Hepatocyte (in vitro differentiated cells): ENCODE results near the gene ESPNL. TPM values are rescaled to one million over a fixed set of nuclear protein-coding genes. Genes with fewer than 3 reads are reported as not detected.

Source experiments
- DNase-seq: peaks from one replicate; pipeline ENCODE4 v3.0.0-alpha.2; 2016; ENCODE audit warnings: low spot score
- H2AFZ ChIP-seq: fragments of 200-600 bp; sonication (generic); 2 replicates; pipeline ENCODE4 v1.6.0; 2016; ENCODE audit warnings: antibody characterized with exemption, mild to moderate bottlenecking
- H3K27ac ChIP-seq: fragments of 200-600 bp; sonication (generic); 2 replicates; pipeline ENCODE4 v1.5.1; 2016; ENCODE audit warnings: mild to moderate bottlenecking
- H3K27me3 ChIP-seq: fragments of 200-600 bp; sonication (generic); 2 replicates; pipeline ENCODE4 v1.6.1; 2016
- H3K36me3 ChIP-seq: fragments of 200-600 bp; sonication (generic); replicated peaks from 2 replicates; pipeline ENCODE4 v1.5.1; 2016; ENCODE audit warnings: low read depth; ENCODE audit not compliant: insufficient read depth
- H3K4me1 ChIP-seq: fragments of 200-600 bp; sonication (generic); 2 replicates; pipeline ENCODE4 v1.5.1; 2016; ENCODE audit warnings: mild to moderate bottlenecking, moderate library complexity; ENCODE audit not compliant: insufficient read depth
- H3K4me2 ChIP-seq: fragments of 200-600 bp; sonication (generic); 2 replicates; pipeline ENCODE4 v1.6.0; 2016
- H3K4me3 ChIP-seq: fragments of 200-600 bp; sonication (generic); 2 replicates; pipeline ENCODE4 v1.5.1; 2016; ENCODE audit warnings: mild to moderate bottlenecking
- H3K79me2 ChIP-seq: fragments of 200-600 bp; sonication (generic); 2 replicates; pipeline ENCODE4 v1.6.0; 2017; ENCODE audit warnings: mild to moderate bottlenecking
- H3K9me2 ChIP-seq: fragments of 200-600 bp; sonication (generic); replicated peaks from 2 replicates; pipeline ENCODE4 v1.6.0; 2017; ENCODE audit warnings: mild to moderate bottlenecking; ENCODE audit not compliant: insufficient read depth
- H3K9me3 ChIP-seq: fragments of 200-600 bp; sonication (generic); 2 replicates; pipeline ENCODE4 v1.5.1; 2016; ENCODE audit warnings: low read depth, mild to moderate bottlenecking
- H4K20me1 ChIP-seq: fragments of 200-600 bp; sonication (generic); 2 replicates; pipeline ENCODE4 v1.6.0; 2016; ENCODE audit warnings: mild to moderate bottlenecking; ENCODE audit not compliant: insufficient read depth, poor library complexity, severe bottlenecking
- EZH2 ChIP-seq: fragments of 200-600 bp; sonication (generic); IDR thresholded peaks from 2 replicates; pipeline ENCODE4 v1.6.1; 2016; ENCODE audit warnings: antibody characterized with exemption, mild to moderate bottlenecking, borderline replicate concordance
- EZH2phosphoT487 ChIP-seq: fragments of 200-600 bp; sonication (generic); IDR thresholded peaks from one replicate; pipeline ENCODE4 v1.6.1; 2018; ENCODE audit warnings: antibody characterized with exemption, mild to moderate bottlenecking, low read depth, moderate library complexity; ENCODE audit not compliant: unreplicated experiment, severe bottlenecking
- WGBS: methylation state at CpG from one replicate; pipeline ENCODE4 v1.1.6; 2016; ENCODE audit warnings: low lambda C conversion rate; ENCODE audit errors: missing lambda C conversion rate; 5-methylcytosine and 5-hydroxymethylcytosine counted together
- polyA plus RNA-seq: library from polyadenylated mRNA; unstranded; fragments of >200 nt; fragmentation: Nextera tagmentation; extraction: Ambion mirVana; gene quantifications from 2 replicates; pipeline ENCODE4 v1.2.1, GENCODE V29; 2016
- total RNA-seq: library from RNA; depleted of rRNA; stranded (reverse); fragments of >200 nt; gene quantifications from 2 replicates; pipeline ENCODE4 v1.2.3, GENCODE V29; 2014
- TF ChIP-seq, protein P1 (sequence below): fragments of 200-600 bp; sonication (generic); IDR thresholded peaks from 2 replicates; pipeline ENCODE4 v1.5.1; 2016; ENCODE audit warnings: antibody characterized with exemption, mild to moderate bottlenecking; ENCODE audit not compliant: poor library complexity

The ESPNL gene
- total and polyA plus RNA-seq, 2 experiments from 2014 or later, result 0.27 to 0.62 TPM

DNA sequence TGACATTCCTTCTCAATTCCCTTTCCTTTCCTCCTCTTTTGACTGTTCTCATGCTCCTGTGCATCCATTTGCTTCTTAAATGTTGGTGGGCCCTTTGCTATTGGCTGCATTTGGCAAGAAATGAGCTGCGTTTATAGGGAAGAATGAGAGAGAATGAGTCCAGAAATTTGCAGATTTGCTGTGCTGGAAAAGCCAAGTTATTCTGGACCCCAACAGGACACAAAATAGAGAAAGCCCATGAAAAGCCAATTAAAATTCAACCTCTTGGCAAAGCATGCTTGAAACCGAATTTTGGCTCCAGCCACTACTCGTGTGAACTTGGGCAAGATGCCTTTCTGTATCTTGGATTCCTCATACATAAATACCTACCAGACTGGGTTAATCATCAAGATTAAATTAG lies 40.6 kb upstream of the ESPNL start:
- H3K9me2 ChIP-seq, result no peaks in the 10 kb centered on the region
- H2AFZ ChIP-seq, result no peak overlapping the region
- peak overlapping the region; percentile 87 for H3K4me2 ChIP-seq
- DNase-seq, result no peak
- H3K27me3 ChIP-seq, result no peaks in the 10 kb centered on the region
- H3K9me3 ChIP-seq, result no peaks in the 10 kb centered on the region
- TF ChIP-seq EZH2 (no peak), EZH2phosphoT487 (no peak)
- TF ChIP-seq, protein P1, sequence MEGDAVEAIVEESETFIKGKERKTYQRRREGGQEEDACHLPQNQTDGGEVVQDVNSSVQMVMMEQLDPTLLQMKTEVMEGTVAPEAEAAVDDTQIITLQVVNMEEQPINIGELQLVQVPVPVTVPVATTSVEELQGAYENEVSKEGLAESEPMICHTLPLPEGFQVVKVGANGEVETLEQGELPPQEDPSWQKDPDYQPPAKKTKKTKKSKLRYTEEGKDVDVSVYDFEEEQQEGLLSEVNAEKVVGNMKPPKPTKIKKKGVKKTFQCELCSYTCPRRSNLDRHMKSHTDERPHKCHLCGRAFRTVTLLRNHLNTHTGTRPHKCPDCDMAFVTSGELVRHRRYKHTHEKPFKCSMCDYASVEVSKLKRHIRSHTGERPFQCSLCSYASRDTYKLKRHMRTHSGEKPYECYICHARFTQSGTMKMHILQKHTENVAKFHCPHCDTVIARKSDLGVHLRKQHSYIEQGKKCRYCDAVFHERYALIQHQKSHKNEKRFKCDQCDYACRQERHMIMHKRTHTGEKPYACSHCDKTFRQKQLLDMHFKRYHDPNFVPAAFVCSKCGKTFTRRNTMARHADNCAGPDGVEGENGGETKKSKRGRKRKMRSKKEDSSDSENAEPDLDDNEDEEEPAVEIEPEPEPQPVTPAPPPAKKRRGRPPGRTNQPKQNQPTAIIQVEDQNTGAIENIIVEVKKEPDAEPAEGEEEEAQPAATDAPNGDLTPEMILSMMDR, result no peak
- H3K79me2 ChIP-seq, result peaks cover 15% of the 10 kb centered on the region
- H3K4me3 ChIP-seq, result no peak overlapping the region
- no peaks in the 10 kb centered on the region for H3K36me3 ChIP-seq
- 99% methylated on average over 3 of the region's 3 CpGs for WGBS
- peaks cover 19% of the 10 kb centered on the region for H3K4me1 ChIP-seq
- H4K20me1 ChIP-seq, result no peaks in the 10 kb centered on the region
- H3K27ac ChIP-seq, result peak overlapping the region; percentile 94

DNA sequence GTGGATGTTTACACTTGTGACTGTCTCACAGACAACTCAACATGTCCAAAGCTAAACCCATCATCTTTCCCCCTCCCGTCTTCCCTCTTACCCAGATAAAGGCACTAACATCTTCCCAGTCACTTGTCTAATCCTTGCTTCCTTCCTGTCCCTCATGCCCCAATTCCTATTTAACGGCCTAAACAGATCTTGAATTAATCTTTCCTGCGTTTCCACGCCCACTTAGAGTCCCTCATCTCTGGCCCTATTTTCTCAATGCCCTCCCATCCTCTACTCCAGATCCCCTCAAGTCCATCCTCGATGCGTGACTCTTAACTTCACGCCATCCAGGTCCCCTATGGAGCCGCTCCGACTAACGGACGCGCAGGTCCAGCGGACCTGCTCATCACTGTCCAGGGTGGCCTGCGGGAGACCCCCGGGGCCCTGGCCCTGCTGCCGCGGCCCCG lies 40.0 kb upstream of the ESPNL start:
- TF ChIP-seq EZH2 (no peak), EZH2phosphoT487 (no peak)
- TF ChIP-seq, protein P1, result no peak
- H3K79me2 ChIP-seq, result peaks cover 15% of the 10 kb centered on the region
- no peaks in the 10 kb centered on the region for H3K27me3 ChIP-seq
- no peak for DNase-seq
- no peaks in the 10 kb centered on the region for H3K36me3 ChIP-seq
- peak overlapping the region; percentile 94 for H3K27ac ChIP-seq
- WGBS, result under 1% methylated on average over 18 of the region's 18 CpGs
- H3K4me3 ChIP-seq, result peak overlapping the region; percentile 49
- no peaks in the 10 kb centered on the region for H4K20me1 ChIP-seq
- peak overlapping the region; percentile 87 for H3K4me2 ChIP-seq
- H3K4me1 ChIP-seq, result peaks cover 25% of the 10 kb centered on the region
- H3K9me3 ChIP-seq, result no peaks in the 10 kb centered on the region
- H2AFZ ChIP-seq, result peak overlapping the region; percentile 85
- H3K9me2 ChIP-seq, result no peaks in the 10 kb centered on the region

DNA sequence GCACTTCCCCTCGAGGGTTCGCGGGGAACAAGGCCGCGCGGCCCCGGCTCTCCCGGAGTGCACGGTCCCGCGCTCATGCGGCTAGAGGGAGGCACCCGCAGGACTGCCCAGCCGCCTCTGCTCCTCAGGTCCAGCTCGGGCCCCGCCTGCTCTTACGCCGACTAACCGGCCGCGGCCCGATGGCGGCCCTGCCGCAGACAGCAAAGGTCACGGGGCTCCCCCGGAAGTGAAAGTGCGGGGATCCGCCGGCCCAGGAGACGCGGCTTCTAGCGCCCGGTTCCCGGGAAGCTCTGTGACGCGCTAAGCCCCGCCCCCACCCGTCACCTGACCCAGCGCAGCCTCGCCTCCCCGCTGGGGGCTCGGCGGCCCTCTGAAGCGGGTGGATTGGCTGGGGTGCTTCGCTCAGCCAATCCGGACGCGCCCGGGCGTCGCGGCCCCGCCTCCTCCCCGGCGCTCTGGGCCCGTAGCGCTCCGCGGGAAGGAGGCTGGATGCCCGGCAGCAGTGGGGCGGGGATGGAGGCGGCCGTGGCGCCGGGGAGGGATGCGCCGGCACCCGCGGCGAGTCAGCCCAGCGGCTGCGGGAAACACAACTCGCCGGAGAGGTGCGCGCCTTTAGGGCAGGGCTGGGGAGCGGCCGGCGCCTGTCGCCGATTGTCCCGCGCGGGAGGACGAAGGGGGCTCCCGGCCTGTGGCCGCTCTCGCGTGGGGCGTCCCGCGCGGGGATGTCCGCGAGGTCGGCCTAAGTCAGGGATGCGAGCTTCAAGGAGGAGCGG lies 39.4 kb upstream of the ESPNL start, which contains the start of gene SCLY:
SCLY (plus strand) TSS at position 460 of the 773 bp plus-strand sequence; CDS start at position 514, 54 bp downstream.
- peak; percentile 99 for DNase-seq
- Histone ChIP-seq H3K36me3 (no peaks in the 10 kb centered on the region), H4K20me1 (no peaks in the 10 kb centered on the region), H3K27me3 (no peaks in the 10 kb centered on the region), H3K9me3 (no peaks in the 10 kb centered on the region), H3K4me1 (peaks cover 28% of the 10 kb centered on the region), H3K9me2 (no peaks in the 10 kb centered on the region), H3K4me2 (peak within 1 kb of the TSS; percentile 92), H2AFZ (peak within 1 kb of the TSS; percentile 85), H3K4me3 (peak within 1 kb of the TSS; percentile 54), H3K79me2 (peaks cover 15% of the 10 kb centered on the region), H3K27ac (peak within 1 kb of the TSS; percentile 94)
- TF ChIP-seq EZH2phosphoT487, result no peak
- TF ChIP-seq EZH2, result no peak
- TF ChIP-seq, protein P1, result no peak
- WGBS, result 1% methylated on average over 76 of the region's 98 CpGs
